Fibroblast of skin of right biceps (primary cell): ENCODE measurements around the gene KHNYN.

Experiments
- DNase-seq: peaks from one replicate; pipeline ENCODE4 v3.0.0-alpha.2; 2013

The KHNYN gene

GRCh38 chr14:24425704-24426103, 4.0 kb upstream of the KHNYN start:
- peak; percentile 78 for DNase-seq

GRCh38 chr14:24426150-24426911, 3.4 kb upstream of the KHNYN start:
- DNase-seq, result no peak

GRCh38 chr14:24426912-24427536, 2.7 kb upstream of the KHNYN start:
- no peak for DNase-seq

- DNase-seq, result no peak
These were observed 1.9 kb upstream of the KHNYN start for GRCh38 chr14:24427537-24428508.

GRCh38 chr14:24428628-24429394, 943 bp upstream of the KHNYN start:
- peak; percentile 17 for DNase-seq

- DNase-seq, result peak; percentile 80
These were observed 458 bp downstream of the KHNYN start for GRCh38 chr14:24430143-24430681.

GRCh38 chr14:24430682-24431568, 1.2 kb downstream of the KHNYN start:
- DNase-seq, result peak; percentile 54

GRCh38 chr14:24431569-24432258, 2.0 kb downstream of the KHNYN start:
- peak; percentile 91 for DNase-seq

- no peak for DNase-seq
These were observed 2.7 kb downstream of the KHNYN start for GRCh38 chr14:24432259-24433131.

- DNase-seq, result no peak
These were observed 4.3 kb downstream of the KHNYN start for GRCh38 chr14:24434036-24434435.

GRCh38 chr14:24434676-24435075, 4.9 kb downstream of the KHNYN start:
- DNase-seq, result no peak

GRCh38 chr14:24435192-24435810, 5.5 kb downstream of the KHNYN start:
- DNase-seq, result no peak

GRCh38 chr14:24435998-24436354, 6.2 kb downstream of the KHNYN start:
- no peak for DNase-seq

- DNase-seq, result peak; percentile 68
These were observed 6.7 kb downstream of the KHNYN start for GRCh38 chr14:24436355-24437019.

- DNase-seq, result no peak
These were observed 7.4 kb downstream of the KHNYN start for GRCh38 chr14:24437020-24437735.

GRCh38 chr14:24437736-24438067, 7.9 kb downstream of the KHNYN start:
- DNase-seq, result no peak

GRCh38 chr14:24438223-24439097, 8.7 kb downstream of the KHNYN start:
- no peak for DNase-seq
